GM19468 (cell line): ENCODE measurements around the gene ZNF532.
"Not testable (repeated sequence)": the region's sequence is repeated elsewhere in the genome, so short reads cannot be mapped to it uniquely, and the experiment has no call there.

ENCODE experiments used
- ATAC-seq: cut with Tn5 transposase; IDR thresholded peaks from one replicate; pipeline ENCODE4 v1.9.1; 2021; ENCODE audit warnings: mild to moderate bottlenecking, moderate library complexity, moderate number of reproducible peaks; ENCODE audit not compliant: unreplicated experiment; ENCODE audit errors: extremely low read depth

Gene ZNF532

GRCh38 chr18:58848685-58849084 lies 16.0 kb upstream of the ZNF532 start:
- ATAC-seq, result no peak

GRCh38 chr18:58850786-58851469 lies 13.7 kb upstream of the ZNF532 start:
- no peak for ATAC-seq

GRCh38 chr18:58851856-58852255 lies 12.8 kb upstream of the ZNF532 start:
- ATAC-seq, result no peak

GRCh38 chr18:58852629-58853028 lies 12.0 kb upstream of the ZNF532 start:
- no peak for ATAC-seq

- ATAC-seq, result no peak
Observed at GRCh38 chr18:58853561-58853960, 11.1 kb upstream of the ZNF532 start.

GRCh38 chr18:58855521-58855920 lies 9.2 kb upstream of the ZNF532 start:
- ATAC-seq, result not testable (repeated sequence)

GRCh38 chr18:58856881-58857280 lies 7.8 kb upstream of the ZNF532 start:
- no peak for ATAC-seq

GRCh38 chr18:58858591-58859468 lies 5.8 kb upstream of the ZNF532 start:
- ATAC-seq, result no peak

- no peak for ATAC-seq
Observed at GRCh38 chr18:58859907-58860306, 4.8 kb upstream of the ZNF532 start.

- no peak for ATAC-seq
Observed at GRCh38 chr18:58860747-58861231, 3.9 kb upstream of the ZNF532 start.

GRCh38 chr18:58861353-58861752 lies 3.3 kb upstream of the ZNF532 start:
- no peak for ATAC-seq

GRCh38 chr18:58861861-58862301 lies 2.8 kb upstream of the ZNF532 start:
- ATAC-seq, result no peak

GRCh38 chr18:58862356-58862755 lies 2.3 kb upstream of the ZNF532 start:
- no peak for ATAC-seq

GRCh38 chr18:58862851-58863538 lies 1.7 kb upstream of the ZNF532 start:
- no peak for ATAC-seq

- no peak for ATAC-seq
Observed at GRCh38 chr18:58863539-58864145, 1.0 kb upstream of the ZNF532 start.

- ATAC-seq, result no peak
Observed at GRCh38 chr18:58865033-58865590, 435 bp downstream of the ZNF532 start.

- ATAC-seq, result no peak
Observed at GRCh38 chr18:58865701-58866065, 1.0 kb downstream of the ZNF532 start.

- ATAC-seq, result no peak
Observed at GRCh38 chr18:58866066-58866772, 1.5 kb downstream of the ZNF532 start.

GRCh38 chr18:58866773-58867150 lies 2.1 kb downstream of the ZNF532 start:
- ATAC-seq, result no peak
